ENCODE measurements around the gene KIF21B. TPM values are rescaled to one million over a fixed set of nuclear protein-coding genes. Genes with fewer than 3 reads are reported as not detected.
A peak's percentile ranks its signal among the peaks of the same experiment; 100 is the strongest.

Gene KIF21B
- total RNA-seq, 4 donors from 2014 or later, result 0.89 to 1.5 (median 1.1) TPM

DNA sequence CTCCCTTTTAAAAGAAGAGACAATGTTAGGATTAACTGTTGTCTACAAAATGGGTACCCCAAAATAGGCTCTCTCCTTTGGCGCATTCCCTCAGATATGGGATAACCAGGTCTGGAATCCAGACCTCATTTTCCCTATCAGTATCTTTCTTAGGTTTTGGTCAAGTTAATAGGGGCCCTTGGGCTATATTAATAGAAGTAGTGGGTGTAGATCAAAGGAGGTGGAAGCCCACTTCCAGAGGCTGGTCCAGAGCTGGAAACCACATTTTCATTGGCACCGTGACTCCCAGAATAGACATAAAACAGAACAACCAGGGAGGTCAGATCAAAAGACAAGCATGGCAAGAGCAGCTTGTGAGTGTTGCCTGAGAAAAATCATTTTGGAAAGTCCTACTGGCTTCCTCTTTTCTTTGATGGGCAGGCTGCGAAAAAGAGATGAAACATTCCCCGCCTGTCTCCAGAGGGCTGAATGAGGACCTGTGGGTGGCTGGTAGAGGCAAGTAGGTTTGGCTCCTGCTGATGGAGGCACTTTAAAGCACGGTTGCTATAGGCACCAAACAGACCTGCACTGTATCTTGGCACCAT is 25.8 kb upstream of the KIF21B start:
- TF ChIP-seq POLR2A (IDR thresholded peaks at IDR 0.05), result no peak
- TF ChIP-seq, protein P1, sequence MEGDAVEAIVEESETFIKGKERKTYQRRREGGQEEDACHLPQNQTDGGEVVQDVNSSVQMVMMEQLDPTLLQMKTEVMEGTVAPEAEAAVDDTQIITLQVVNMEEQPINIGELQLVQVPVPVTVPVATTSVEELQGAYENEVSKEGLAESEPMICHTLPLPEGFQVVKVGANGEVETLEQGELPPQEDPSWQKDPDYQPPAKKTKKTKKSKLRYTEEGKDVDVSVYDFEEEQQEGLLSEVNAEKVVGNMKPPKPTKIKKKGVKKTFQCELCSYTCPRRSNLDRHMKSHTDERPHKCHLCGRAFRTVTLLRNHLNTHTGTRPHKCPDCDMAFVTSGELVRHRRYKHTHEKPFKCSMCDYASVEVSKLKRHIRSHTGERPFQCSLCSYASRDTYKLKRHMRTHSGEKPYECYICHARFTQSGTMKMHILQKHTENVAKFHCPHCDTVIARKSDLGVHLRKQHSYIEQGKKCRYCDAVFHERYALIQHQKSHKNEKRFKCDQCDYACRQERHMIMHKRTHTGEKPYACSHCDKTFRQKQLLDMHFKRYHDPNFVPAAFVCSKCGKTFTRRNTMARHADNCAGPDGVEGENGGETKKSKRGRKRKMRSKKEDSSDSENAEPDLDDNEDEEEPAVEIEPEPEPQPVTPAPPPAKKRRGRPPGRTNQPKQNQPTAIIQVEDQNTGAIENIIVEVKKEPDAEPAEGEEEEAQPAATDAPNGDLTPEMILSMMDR (IDR thresholded peaks at IDR 0.05), result no peak
- WGBS, 2 donors, result 97% methylated on average over 5 of the region's 5 CpGs

DNA sequence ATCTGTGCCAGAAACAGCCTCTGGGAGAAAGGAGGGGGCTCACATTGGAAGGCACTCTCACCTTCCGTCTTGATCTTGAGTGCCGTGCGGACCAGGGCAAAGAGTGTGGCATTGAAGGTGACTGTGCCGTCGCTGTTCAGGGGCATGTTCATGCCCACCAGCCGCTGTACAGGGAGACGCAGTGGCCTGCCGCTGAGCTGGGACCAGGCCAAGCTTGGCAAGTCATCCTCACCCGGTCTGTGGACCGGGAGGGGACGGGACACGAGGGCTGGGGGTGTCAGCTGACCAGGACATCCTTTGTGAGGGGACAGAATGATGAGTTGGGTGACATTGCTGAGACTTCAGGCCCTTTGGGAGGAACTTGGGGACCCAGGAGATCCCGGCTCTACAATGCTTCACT is 25.0 kb upstream of the KIF21B start:
- intact Hi-C loops (cut with DNase I), result no loop called here
- Histone ChIP-seq H3K27ac (no peak overlapping the region), H3K4me1 (no peaks in the 10 kb centered on the region), H3K9me3 (no peaks in the 10 kb centered on the region), H3K36me3 (no peaks in the 10 kb centered on the region), H3K4me3 (replicated peaks in 1 of 3) (no peak overlapping the region), H3K27me3 (no peaks in the 10 kb centered on the region)
- 67 to 70% methylated on average over 10 to 13 of the region's 13 CpGs for WGBS, 2 donors
- TF ChIP-seq, protein P1 (IDR thresholded peaks at IDR 0.05), result no peak
- no peak for TF ChIP-seq POLR2A (IDR thresholded peaks at IDR 0.05)
- DNase-seq, result no peak

More for the DNA sequence above, 25.8 kb upstream of the KIF21B start:
- no peak overlapping the region for H3K27ac ChIP-seq
- no peaks in the 10 kb centered on the region for H3K4me1 ChIP-seq
- no peak overlapping the region for H3K4me3 ChIP-seq (replicated peaks in 1 of 3)
- no peaks in the 10 kb centered on the region for H3K9me3 ChIP-seq
- DNase-seq, result no peak
- no peaks in the 10 kb centered on the region for H3K36me3 ChIP-seq
- no peaks in the 10 kb centered on the region for H3K27me3 ChIP-seq
- intact Hi-C loops (cut with DNase I), result no loop called here

DNA sequence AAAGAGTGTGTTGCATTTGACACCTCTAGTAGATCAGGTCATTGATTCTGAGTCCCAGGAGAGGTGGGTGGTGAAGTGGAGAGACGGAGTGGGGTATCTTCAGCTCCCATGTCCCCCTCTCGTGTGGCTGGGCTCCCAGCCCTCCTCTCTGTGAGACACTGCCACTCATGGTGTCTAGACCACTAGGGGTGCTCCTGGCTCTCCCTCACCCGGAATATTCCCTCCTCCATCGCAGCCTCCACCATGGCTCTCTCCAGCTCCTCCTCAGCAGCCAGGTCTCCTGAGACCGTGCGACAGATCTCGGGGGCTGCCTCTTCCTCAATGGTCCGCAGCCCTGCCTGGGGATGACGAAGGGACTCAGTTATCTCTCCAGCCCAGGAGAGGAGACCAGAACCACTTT is 20.6 kb upstream of the KIF21B start:
- no peaks in the 10 kb centered on the region for H3K36me3 ChIP-seq
- no peak for DNase-seq
- H3K4me1 ChIP-seq, result no peaks in the 10 kb centered on the region
- intact Hi-C loops (cut with DNase I), result no loop called here
- 74 to 82% methylated on average over 9 of the region's 9 CpGs for WGBS, 2 donors
- H3K9me3 ChIP-seq, result no peaks in the 10 kb centered on the region
- no peaks in the 10 kb centered on the region for H3K27me3 ChIP-seq
- no peak overlapping the region for H3K4me3 ChIP-seq (replicated peaks in 1 of 3)
- no peak overlapping the region for H3K27ac ChIP-seq
- TF ChIP-seq, protein P1 (IDR thresholded peaks at IDR 0.05), result no peak
- no peak for TF ChIP-seq POLR2A (IDR thresholded peaks at IDR 0.05)

DNA sequence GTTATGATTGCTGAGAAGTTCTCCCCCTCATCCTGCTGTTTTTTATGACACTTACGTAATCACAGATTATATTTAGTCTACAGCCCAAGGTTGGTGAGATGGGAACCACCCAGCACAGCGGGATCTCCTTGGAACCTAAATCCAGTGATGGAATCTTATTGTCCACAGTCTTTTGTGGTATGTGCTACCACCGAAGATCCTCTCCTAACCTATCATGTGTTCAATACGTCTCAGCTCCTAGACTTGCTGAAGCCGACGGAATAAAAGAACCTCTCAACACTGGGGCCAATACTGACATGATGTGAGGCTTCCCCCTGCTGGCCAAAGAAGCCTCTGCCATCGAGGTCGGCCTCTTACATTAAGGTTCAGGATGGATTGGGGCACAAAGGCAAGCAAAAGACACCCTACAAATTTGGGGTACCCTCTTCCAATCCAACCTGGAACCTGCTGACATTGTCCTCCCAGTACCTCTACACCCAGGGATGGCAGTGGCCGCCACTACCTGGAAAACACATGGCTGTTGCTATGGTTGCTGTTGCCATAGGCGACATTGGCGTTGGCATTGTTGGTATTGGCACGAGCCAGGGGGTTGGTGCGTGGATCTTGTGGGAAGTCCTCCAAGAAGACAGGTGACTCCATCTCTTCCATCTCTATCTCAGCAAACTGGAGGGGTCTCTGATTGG is 19.4 kb upstream of the KIF21B start:
- H3K27ac ChIP-seq, result no peak overlapping the region
- no peak overlapping the region for H3K4me3 ChIP-seq (replicated peaks in 1 of 3)
- intact Hi-C loops (cut with DNase I), result loop anchor here (2.0 kb wide), 1 partner anchor 70 kb away; no protein-coding TSS in a partner anchor
- no peaks in the 10 kb centered on the region for H3K27me3 ChIP-seq
- WGBS, 2 donors, result 29 to 32% methylated on average over 13 of the region's 13 CpGs
- H3K36me3 ChIP-seq, result no peaks in the 10 kb centered on the region
- no peak for TF ChIP-seq POLR2A (IDR thresholded peaks at IDR 0.05)
- TF ChIP-seq, protein P1 (IDR thresholded peaks at IDR 0.05), result peak in 5 of 6 experiments; percentile 52 to 85 (median 70)
- H3K9me3 ChIP-seq, result no peaks in the 10 kb centered on the region
- DNase-seq, result peak; percentile 55
- no peaks in the 10 kb centered on the region for H3K4me1 ChIP-seq

DNA sequence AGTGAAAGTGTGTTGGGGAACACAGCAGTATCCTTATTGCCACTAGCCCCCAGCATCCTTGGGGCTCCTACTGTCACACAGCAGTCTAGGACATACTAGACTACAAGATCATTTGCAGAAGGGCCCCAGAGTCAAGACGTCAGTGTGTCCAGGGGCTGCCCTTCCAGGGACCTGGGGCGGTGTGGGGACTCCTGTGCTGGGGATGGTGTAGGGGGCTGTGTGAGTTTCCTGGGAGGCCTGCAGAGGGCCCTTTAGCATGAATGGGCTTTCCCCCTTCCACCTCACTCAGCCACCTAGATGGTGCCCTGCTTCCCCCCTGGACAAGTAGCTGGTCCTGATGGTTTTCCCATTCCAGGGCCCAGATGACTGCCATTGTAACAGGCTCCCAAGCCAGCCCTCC is 17.5 kb upstream of the KIF21B start:
- TF ChIP-seq, protein P1 (IDR thresholded peaks at IDR 0.05), result no peak
- TF ChIP-seq POLR2A (IDR thresholded peaks at IDR 0.05), result no peak
- intact Hi-C loops (cut with DNase I), result no loop called here
- no peak for DNase-seq

More for the DNA sequence above, 17.5 kb upstream of the KIF21B start:
- H3K36me3 ChIP-seq, result no peaks in the 10 kb centered on the region
- H3K27me3 ChIP-seq, result no peaks in the 10 kb centered on the region
- WGBS, 2 donors, result no CpG with 5 or more reads among the region's 2 CpGs
- no peak overlapping the region for H3K27ac ChIP-seq
- H3K9me3 ChIP-seq, result no peaks in the 10 kb centered on the region
- no peak overlapping the region for H3K4me3 ChIP-seq (replicated peaks in 1 of 3)
- peaks cover 0 to 4% of the 10 kb centered on the region in 2 donors for H3K4me1 ChIP-seq

Data from thyroid gland (tissue), 4 donors.